ENCODE results near the gene BAZ2B.

Gene BAZ2B

GRCh38 chr2:159475793-159476192 lies 140.6 kb downstream of the BAZ2B start:
- Histone ChIP-seq H3K27ac (ENCODE audit: low read depth, low read length) (no peak overlapping the region), H3K4me2 (ENCODE audit: low read depth, low read length, poor library complexity, severe bottlenecking) (no peak overlapping the region), H3K79me2 (ENCODE audit: insufficient read depth, low read length) (no peaks in the 10 kb centered on the region), H3K36me3 (ENCODE audit: low read length) (no peaks in the 10 kb centered on the region), H3K9me2 (replicated peaks; ENCODE audit: insufficient read depth, low read length) (no peaks in the 10 kb centered on the region), H3K27me3 (ENCODE audit: low read length) (no peaks in the 10 kb centered on the region), H2AFZ (ENCODE audit: low read depth, low read length, severe bottlenecking) (no peak overlapping the region), H3F3A (ENCODE audit: insufficient read depth) (no peaks in the 10 kb centered on the region), H3K9ac (ENCODE audit: low read length) (no peak overlapping the region), H3K9me3 (ENCODE audit: insufficient read depth, low read length) (no peaks in the 10 kb centered on the region), H4K20me1 (ENCODE audit: low read depth, low read length) (no peaks in the 10 kb centered on the region), H3K4me3 (ENCODE audit: insufficient read depth, low read length, poor library complexity, severe bottlenecking) (no peak overlapping the region)
- no peak for TF ChIP-seq CTCF (IDR thresholded peaks at IDR 0.05; ENCODE audit: insufficient read depth, low read length, poor library complexity, severe bottlenecking)
- no peak for TF ChIP-seq EZH2phosphoT487 (conservative IDR thresholded peaks at IDR 0.05; ENCODE audit: low read length)

GRCh38 chr2:159471340-159471739 lies 145.0 kb downstream of the BAZ2B start:
- Histone ChIP-seq H3K9ac (ENCODE audit: low read length) (no peak overlapping the region), H3K9me3 (ENCODE audit: insufficient read depth, low read length) (no peaks in the 10 kb centered on the region), H3K27ac (ENCODE audit: low read depth, low read length) (no peak overlapping the region), H3K79me2 (ENCODE audit: insufficient read depth, low read length) (no peaks in the 10 kb centered on the region), H3K4me2 (ENCODE audit: low read depth, low read length, poor library complexity, severe bottlenecking) (no peak overlapping the region), H3K4me3 (ENCODE audit: insufficient read depth, low read length, poor library complexity, severe bottlenecking) (no peak overlapping the region), H3K36me3 (ENCODE audit: low read length) (no peaks in the 10 kb centered on the region), H3F3A (ENCODE audit: insufficient read depth) (no peaks in the 10 kb centered on the region), H3K27me3 (ENCODE audit: low read length) (no peaks in the 10 kb centered on the region), H4K20me1 (ENCODE audit: low read depth, low read length) (no peaks in the 10 kb centered on the region), H3K9me2 (replicated peaks; ENCODE audit: insufficient read depth, low read length) (no peaks in the 10 kb centered on the region), H2AFZ (ENCODE audit: low read depth, low read length, severe bottlenecking) (no peak overlapping the region)
- TF ChIP-seq CTCF (IDR thresholded peaks at IDR 0.05; ENCODE audit: insufficient read depth, low read length, poor library complexity, severe bottlenecking) (no peak), EZH2phosphoT487 (conservative IDR thresholded peaks at IDR 0.05; ENCODE audit: low read length) (no peak)

- H3K79me2 ChIP-seq (ENCODE audit: insufficient read depth, low read length) = no peaks in the 10 kb centered on the region
- H3F3A ChIP-seq (ENCODE audit: insufficient read depth) = no peaks in the 10 kb centered on the region
- H3K9me2 ChIP-seq (replicated peaks; ENCODE audit: insufficient read depth, low read length) = no peaks in the 10 kb centered on the region
- no peaks in the 10 kb centered on the region for H3K9me3 ChIP-seq (ENCODE audit: insufficient read depth, low read length)
- no peaks in the 10 kb centered on the region for H3K36me3 ChIP-seq (ENCODE audit: low read length)
- no peak overlapping the region for H3K4me3 ChIP-seq (ENCODE audit: insufficient read depth, low read length, poor library complexity, severe bottlenecking)
- no peak overlapping the region for H3K9ac ChIP-seq (ENCODE audit: low read length)
- no peak overlapping the region for H3K27ac ChIP-seq (ENCODE audit: low read depth, low read length)
- no peaks in the 10 kb centered on the region for H3K27me3 ChIP-seq (ENCODE audit: low read length)
- no peak overlapping the region for H2AFZ ChIP-seq (ENCODE audit: low read depth, low read length, severe bottlenecking)
- no peaks in the 10 kb centered on the region for H4K20me1 ChIP-seq (ENCODE audit: low read depth, low read length)
- no peak overlapping the region for H3K4me2 ChIP-seq (ENCODE audit: low read depth, low read length, poor library complexity, severe bottlenecking)
- TF ChIP-seq EZH2phosphoT487 (conservative IDR thresholded peaks at IDR 0.05; ENCODE audit: low read length) = no peak
- TF ChIP-seq CTCF (IDR thresholded peaks at IDR 0.05; ENCODE audit: insufficient read depth, low read length, poor library complexity, severe bottlenecking) = no peak
Measured at GRCh38 chr2:159468257-159468656, 148.1 kb downstream of the BAZ2B start.

Measured in SU-DHL-6 (cell line).